Osteoblast (primary cell): ENCODE data around the gene KLRG1. TPM values are rescaled to one million over a fixed set of nuclear protein-coding genes. Genes with fewer than 3 reads are reported as not detected.

Source experiments
- DNase-seq: peaks from one replicate; pipeline ENCODE4 v3.0.0; 2011; ENCODE audit warnings: low spot score, mixed read lengths; ENCODE audit not compliant: insufficient read length; ENCODE audit errors: missing footprints
- H2AFZ ChIP-seq: 2 replicates; pipeline ENCODE4 v1.6.0; 2011; ENCODE audit warnings: mild to moderate bottlenecking, low read length
- H3K27ac ChIP-seq: 2 replicates; pipeline ENCODE4 v1.5.1; 2011; ENCODE audit warnings: mild to moderate bottlenecking, low read depth, low read length, moderate library complexity
- H3K27me3 ChIP-seq: 2 replicates; pipeline ENCODE4 v1.6.0; 2012; ENCODE audit warnings: mild to moderate bottlenecking, control low read depth, inconsistent platforms, low read length, moderate library complexity; ENCODE audit not compliant: insufficient read depth
- H3K36me3 ChIP-seq: 2 replicates; pipeline ENCODE4 v1.5.1; 2011; ENCODE audit warnings: mild to moderate bottlenecking, low read length, control low read depth, moderate library complexity; ENCODE audit not compliant: insufficient read depth
- H3K4me1 ChIP-seq: 2 replicates; pipeline ENCODE4 v1.5.1; 2011; ENCODE audit warnings: mild to moderate bottlenecking, low read length, control low read depth, moderate library complexity; ENCODE audit not compliant: insufficient read depth
- H3K4me2 ChIP-seq: 2 replicates; pipeline ENCODE4 v1.6.0; 2011; ENCODE audit warnings: mild to moderate bottlenecking, low read length; ENCODE audit not compliant: insufficient read depth
- H3K4me3 ChIP-seq: fragments of 200-600 bp; sonication (generic); 3 replicates; pipeline ENCODE4 v1.5.1; 2012; ENCODE audit warnings: mild to moderate bottlenecking, low read length, inconsistent platforms; ENCODE audit not compliant: insufficient read depth
- H3K79me2 ChIP-seq: 2 replicates; pipeline ENCODE4 v1.6.0; 2012; ENCODE audit warnings: mild to moderate bottlenecking, low read length, control low read depth, inconsistent platforms; ENCODE audit not compliant: insufficient read depth
- H3K9me3 ChIP-seq: 2 replicates; pipeline ENCODE4 v1.5.1; 2011; ENCODE audit warnings: low read depth, low read length, control low read depth
- H4K20me1 ChIP-seq: 2 replicates; pipeline ENCODE4 v1.6.0; 2012; ENCODE audit warnings: mild to moderate bottlenecking, low read length, control low read depth; ENCODE audit not compliant: insufficient read depth
- total RNA-seq: library from RNA; depleted of rRNA; stranded (reverse); fragments of >200 nt; gene quantifications from 2 replicates; pipeline ENCODE4 v1.2.3, GENCODE V29; 2012
- TF ChIP-seq, protein P1 (sequence below): IDR thresholded peaks from 2 replicates; pipeline ENCODE4 v1.5.1; 2011; ENCODE audit warnings: mild to moderate bottlenecking, low read depth, low read length, moderate library complexity; ENCODE audit errors: extremely low read depth

The KLRG1 gene
- total RNA-seq, 1 donor, result under 0.01 TPM

DNA sequence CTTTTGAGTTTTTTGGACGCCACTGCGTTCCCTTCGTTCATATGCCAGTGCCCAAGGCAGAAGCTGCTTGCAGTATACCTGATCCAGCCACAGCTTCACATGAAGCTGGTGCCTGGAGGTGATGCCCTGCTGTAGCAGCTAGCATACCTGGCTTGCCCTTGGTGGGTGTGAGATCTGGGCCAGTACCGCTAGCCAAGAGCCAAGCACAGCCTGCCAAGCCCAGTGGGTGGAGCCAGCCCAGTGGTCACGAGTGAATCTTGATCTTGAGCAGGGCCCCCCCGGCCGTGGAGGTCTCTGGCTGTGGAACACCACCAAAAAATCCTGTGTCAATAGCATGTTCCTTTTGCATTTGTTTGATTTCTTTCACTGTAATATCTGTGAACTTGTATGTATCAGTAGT lies 32.6 kb upstream of the KLRG1 start:
- no peak overlapping the region for H3K4me2 ChIP-seq
- H3K27me3 ChIP-seq, result no peaks in the 10 kb centered on the region
- no peak for DNase-seq

DNA sequence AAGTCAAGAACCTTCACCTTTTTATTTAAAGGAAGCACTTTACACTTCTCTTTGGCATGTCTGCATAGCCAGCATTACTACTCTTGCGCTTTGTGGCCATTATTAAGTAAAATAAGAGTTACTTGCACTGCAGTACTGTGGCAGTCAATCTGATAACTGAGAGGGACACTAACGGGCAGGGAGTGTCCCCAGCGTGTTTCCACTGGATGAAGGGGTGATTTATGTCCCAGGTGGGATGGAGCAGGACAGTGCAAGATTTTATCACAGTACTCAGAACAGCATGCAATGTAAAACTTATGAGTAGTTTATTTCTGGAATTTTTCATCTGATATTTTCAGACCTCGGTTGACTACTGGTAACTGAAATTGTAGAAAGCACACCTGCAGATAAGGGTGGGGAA lies 31.8 kb upstream of the KLRG1 start:
- Histone ChIP-seq H3K27ac (no peak overlapping the region), H3K4me1 (no peaks in the 10 kb centered on the region), H3K4me2 (no peak overlapping the region), H3K9me3 (no peaks in the 10 kb centered on the region), H3K4me3 (no peak overlapping the region), H3K36me3 (no peaks in the 10 kb centered on the region), H2AFZ (no peak overlapping the region), H4K20me1 (no peaks in the 10 kb centered on the region), H3K79me2 (no peaks in the 10 kb centered on the region), H3K27me3 (no peaks in the 10 kb centered on the region)
- TF ChIP-seq, protein P1, sequence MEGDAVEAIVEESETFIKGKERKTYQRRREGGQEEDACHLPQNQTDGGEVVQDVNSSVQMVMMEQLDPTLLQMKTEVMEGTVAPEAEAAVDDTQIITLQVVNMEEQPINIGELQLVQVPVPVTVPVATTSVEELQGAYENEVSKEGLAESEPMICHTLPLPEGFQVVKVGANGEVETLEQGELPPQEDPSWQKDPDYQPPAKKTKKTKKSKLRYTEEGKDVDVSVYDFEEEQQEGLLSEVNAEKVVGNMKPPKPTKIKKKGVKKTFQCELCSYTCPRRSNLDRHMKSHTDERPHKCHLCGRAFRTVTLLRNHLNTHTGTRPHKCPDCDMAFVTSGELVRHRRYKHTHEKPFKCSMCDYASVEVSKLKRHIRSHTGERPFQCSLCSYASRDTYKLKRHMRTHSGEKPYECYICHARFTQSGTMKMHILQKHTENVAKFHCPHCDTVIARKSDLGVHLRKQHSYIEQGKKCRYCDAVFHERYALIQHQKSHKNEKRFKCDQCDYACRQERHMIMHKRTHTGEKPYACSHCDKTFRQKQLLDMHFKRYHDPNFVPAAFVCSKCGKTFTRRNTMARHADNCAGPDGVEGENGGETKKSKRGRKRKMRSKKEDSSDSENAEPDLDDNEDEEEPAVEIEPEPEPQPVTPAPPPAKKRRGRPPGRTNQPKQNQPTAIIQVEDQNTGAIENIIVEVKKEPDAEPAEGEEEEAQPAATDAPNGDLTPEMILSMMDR, result no peak
- no peak for DNase-seq

More for the DNA sequence above, 32.6 kb upstream of the KLRG1 start:
- Histone ChIP-seq H4K20me1 (no peaks in the 10 kb centered on the region), H3K4me1 (no peaks in the 10 kb centered on the region), H3K36me3 (no peaks in the 10 kb centered on the region), H3K27ac (no peak overlapping the region), H2AFZ (no peak overlapping the region), H3K9me3 (no peaks in the 10 kb centered on the region), H3K4me3 (no peak overlapping the region), H3K79me2 (no peaks in the 10 kb centered on the region)
- TF ChIP-seq, protein P1, result no peak

DNA sequence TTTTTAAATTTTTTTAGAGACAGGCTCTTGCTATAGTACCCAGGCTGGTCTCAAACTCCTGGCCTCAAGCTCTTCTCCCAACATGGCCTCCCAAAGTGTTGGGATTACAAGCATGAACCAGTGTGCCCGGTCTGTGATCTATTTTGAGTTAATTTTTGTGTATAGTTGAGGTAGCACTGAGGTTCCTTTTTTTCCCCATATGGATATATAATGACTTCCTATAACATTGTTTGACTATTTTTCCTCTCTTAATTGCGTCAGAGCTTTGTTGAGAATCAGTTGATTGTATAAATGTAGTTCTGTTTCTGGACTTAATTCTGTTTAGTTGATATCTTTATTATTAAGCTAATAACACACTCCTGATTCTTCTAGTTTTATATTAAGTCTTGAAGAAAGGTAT lies 31.3 kb upstream of the KLRG1 start:
- Histone ChIP-seq H4K20me1 (no peaks in the 10 kb centered on the region), H3K27me3 (no peaks in the 10 kb centered on the region), H3K4me1 (no peaks in the 10 kb centered on the region), H3K9me3 (no peaks in the 10 kb centered on the region), H3K27ac (no peak overlapping the region), H3K79me2 (no peaks in the 10 kb centered on the region), H2AFZ (no peak overlapping the region), H3K4me2 (no peak overlapping the region), H3K4me3 (no peak overlapping the region), H3K36me3 (no peaks in the 10 kb centered on the region)
- TF ChIP-seq, protein P1, result no peak
- no peak for DNase-seq

DNA sequence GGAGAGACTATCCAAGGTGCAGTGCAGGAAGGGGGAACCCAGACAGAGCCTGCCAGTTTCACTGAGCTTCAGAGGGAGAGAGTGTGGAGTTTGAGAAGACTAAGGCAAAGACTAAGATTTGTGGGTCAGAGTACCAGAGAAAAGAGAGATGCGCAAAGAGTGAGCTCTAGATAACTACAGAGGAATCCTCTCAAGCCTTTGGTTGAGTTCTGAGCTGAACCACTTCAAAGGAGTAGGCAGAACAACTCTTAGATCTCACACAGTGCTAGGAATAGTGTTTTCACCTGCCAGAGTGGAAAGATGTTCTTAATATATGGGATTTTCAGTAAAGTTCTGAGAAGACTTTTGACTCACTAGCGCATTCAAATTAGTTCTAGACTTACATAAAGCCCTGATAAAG lies 29.2 kb upstream of the KLRG1 start:
- Histone ChIP-seq H3K9me3 (no peaks in the 10 kb centered on the region), H3K27ac (no peak overlapping the region), H3K27me3 (no peaks in the 10 kb centered on the region), H3K4me1 (no peaks in the 10 kb centered on the region), H3K4me3 (no peak overlapping the region), H3K4me2 (no peak overlapping the region), H4K20me1 (no peaks in the 10 kb centered on the region), H3K79me2 (no peaks in the 10 kb centered on the region), H3K36me3 (no peaks in the 10 kb centered on the region), H2AFZ (no peak overlapping the region)
- TF ChIP-seq, protein P1, result no peak
- DNase-seq, result no peak
